Epithelial cell of esophagus (primary cell): Measurements from ENCODE around the gene TUBGCP3.

Experiments used
- DNase-seq: peaks from one replicate; pipeline ENCODE4 v3.0.0; 2010; ENCODE audit warnings: low read depth
- H3K4me3 ChIP-seq: 2 replicates; pipeline ENCODE4 v1.5.1; 2011; ENCODE audit warnings: mild to moderate bottlenecking, low read length, control low read depth
- TF ChIP-seq, protein P1 (sequence below): IDR thresholded peaks from 2 replicates; pipeline ENCODE4 v1.5.1; 2011; ENCODE audit warnings: low read depth, mild to moderate bottlenecking, low read length, control low read depth, inconsistent platforms; ENCODE audit not compliant: insufficient read depth; ENCODE audit errors: missing control alignments

The TUBGCP3 gene

DNA sequence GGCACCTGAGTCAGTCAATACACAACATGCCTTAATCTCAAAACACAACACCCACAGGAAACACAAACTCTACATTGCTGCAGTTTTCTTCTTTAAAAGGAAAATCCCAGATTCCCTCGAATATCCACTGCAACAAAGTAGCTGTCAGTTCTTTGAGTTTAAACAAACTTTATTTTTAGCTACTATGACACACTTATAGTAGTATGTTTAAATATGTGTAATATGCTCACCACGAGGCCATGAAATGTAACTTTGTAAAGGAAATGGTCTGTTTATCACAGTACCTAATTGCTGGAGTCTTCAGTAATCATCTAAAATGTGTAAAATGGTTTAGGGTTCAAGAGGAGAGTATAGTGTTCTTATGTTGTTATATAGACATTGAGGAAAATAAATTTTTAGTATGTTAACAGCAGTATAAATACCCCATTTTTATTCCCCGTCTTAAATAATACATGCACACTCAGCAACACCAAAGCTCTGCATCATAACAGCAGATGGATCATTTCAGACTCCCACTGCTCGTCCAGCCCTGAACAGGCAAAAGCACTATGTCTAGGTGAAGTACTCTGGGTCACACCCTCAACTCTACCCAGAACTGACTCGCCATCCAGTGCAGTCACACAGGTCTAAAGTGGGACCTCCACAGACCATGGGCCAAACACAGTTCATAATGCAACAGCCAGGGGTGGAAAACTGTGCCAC is 20.6 kb downstream of the TUBGCP3 start:
- H3K4me3 ChIP-seq: no peak overlapping the region
- no peak for DNase-seq
- TF ChIP-seq, protein P1, sequence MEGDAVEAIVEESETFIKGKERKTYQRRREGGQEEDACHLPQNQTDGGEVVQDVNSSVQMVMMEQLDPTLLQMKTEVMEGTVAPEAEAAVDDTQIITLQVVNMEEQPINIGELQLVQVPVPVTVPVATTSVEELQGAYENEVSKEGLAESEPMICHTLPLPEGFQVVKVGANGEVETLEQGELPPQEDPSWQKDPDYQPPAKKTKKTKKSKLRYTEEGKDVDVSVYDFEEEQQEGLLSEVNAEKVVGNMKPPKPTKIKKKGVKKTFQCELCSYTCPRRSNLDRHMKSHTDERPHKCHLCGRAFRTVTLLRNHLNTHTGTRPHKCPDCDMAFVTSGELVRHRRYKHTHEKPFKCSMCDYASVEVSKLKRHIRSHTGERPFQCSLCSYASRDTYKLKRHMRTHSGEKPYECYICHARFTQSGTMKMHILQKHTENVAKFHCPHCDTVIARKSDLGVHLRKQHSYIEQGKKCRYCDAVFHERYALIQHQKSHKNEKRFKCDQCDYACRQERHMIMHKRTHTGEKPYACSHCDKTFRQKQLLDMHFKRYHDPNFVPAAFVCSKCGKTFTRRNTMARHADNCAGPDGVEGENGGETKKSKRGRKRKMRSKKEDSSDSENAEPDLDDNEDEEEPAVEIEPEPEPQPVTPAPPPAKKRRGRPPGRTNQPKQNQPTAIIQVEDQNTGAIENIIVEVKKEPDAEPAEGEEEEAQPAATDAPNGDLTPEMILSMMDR: no peak

DNA sequence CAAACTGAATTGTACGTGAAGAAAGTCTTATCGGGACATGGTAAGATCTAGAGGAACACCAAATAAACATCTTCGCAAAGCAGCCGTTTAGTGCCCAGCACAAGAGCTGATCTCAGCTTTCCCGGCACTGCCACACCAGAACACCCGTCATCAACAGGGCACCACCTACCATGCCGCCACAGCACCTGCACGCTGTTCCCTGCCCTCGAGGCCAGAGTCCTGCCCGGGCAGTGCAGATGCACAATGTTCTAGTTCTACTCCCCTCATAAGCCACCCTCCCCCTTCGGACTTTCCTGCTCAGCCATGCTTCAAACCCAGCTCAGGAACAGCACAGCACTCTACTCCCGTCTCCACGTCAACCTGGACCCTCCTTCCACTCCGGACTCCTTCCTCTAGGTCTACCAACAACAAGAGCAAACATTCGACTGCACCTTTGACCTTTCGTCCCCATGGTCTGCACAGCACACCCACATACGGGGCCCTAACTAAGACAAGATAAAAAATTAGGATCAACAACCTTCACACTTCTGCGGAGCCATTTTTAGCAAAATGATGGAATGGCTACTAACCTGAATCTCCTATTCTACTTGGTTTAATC is 25.1 kb downstream of the TUBGCP3 start:
- H3K4me3 ChIP-seq: no peak overlapping the region
- TF ChIP-seq, protein P1: no peak
- no peak for DNase-seq

DNA sequence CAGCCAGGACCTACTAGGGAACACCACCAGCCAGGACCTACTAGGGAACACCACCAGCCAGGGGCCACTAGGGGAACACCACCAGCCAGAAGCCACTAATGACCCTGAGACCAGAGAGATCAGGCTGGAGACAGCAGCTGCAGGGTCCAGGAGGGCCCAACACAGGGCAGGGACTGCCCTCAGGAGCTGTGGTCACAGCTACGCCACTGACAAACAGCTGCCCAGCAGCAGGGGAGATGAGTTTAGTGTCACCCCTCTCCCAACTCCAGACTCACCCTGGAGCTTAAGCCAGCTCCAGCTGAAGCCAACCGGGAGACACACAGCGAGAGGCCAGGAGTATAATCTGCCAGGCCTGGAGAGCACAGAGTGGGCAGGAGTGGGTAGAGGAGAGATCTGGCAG is 25.7 kb downstream of the TUBGCP3 start:
- H3K4me3 ChIP-seq: no peak overlapping the region
- no peak for DNase-seq
- TF ChIP-seq, protein P1: no peak

DNA sequence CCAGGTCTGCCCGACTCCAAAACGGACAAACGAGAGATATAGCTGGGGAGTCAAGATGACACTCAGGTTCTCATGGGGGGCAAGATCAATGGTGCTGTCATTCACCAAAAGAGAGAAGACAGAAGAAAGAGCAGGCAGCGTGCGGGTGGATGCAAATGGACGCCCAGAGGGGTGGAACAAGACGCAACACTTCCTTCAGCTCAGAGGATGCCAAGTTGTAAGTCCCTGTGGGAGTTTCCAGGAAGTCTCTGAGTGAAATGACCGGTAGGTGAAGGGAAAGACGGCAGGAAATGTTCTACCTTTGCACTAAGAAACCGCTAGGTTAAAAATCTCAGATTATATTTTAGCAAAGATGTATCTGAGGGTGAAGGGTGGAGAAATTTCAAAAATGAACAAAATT is 26.5 kb downstream of the TUBGCP3 start:
- no peak for DNase-seq
- no peak overlapping the region for H3K4me3 ChIP-seq
- TF ChIP-seq, protein P1: no peak

DNA sequence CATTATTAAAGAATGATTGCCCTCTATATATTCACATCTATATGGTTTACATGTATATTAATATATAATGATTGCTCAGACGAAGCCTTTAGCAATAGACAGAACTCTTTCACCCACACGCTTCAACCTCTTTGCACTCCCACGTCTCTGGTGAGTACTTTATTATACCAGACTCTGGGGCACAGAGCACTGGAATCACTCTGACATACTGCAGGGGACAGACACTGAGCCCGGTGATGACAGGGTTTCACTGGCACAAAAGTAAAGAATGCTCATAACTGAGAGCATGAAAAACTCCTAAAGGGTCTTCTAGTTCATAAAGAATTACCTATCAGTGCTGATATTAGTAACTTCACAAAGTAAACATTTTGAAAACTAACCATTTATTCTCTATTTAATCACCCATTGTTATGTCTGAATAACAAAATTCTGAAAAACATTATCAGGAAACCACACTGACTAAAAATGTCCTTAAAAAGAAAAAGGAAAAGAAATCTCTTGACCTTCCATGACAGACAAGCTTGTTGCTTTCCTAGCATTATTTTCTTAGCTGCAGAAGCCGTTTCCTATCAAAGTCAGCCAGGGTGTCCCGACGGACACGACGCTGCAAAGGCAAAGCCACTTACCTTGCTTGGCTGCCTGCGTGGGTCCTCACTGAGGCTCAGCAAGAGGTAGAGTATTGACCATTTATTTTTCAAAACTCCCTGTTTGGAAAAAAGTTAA is 29.1 kb downstream of the TUBGCP3 start:
- TF ChIP-seq, protein P1: no peak
- DNase-seq: no peak
- no peak overlapping the region for H3K4me3 ChIP-seq

DNA sequence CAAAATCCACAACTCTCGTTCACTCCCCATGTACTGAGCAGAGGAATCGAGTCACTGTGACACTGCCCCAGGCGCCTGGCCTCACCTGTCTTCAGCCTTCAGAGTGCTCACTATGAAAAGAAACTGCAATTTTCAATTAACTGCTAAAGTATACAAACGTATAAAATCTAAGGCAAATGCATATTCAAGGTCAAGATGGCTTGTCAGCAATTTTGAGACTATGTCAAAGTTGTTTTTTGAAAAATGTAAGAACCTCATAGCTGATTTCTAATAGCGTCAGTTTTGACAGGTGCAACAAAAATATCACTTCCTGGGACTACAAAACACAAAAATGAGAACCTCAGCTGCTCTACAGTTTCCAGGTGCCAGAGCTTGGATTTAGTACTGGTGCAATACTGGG is 31.4 kb downstream of the TUBGCP3 start:
- TF ChIP-seq, protein P1: no peak
- no peak overlapping the region for H3K4me3 ChIP-seq
- DNase-seq: no peak
